HG03342 (cell line): ENCODE results near the gene RNF44.

Experiments used
- ATAC-seq: cut with Tn5 transposase; IDR thresholded peaks from one replicate; pipeline ENCODE4 v1.9.1; 2021; ENCODE audit warnings: mild to moderate bottlenecking, moderate library complexity; ENCODE audit not compliant: unreplicated experiment

RNF44 gene

GRCh38 chr5:176536132-176536901, 885 bp downstream of the RNF44 start:
- ATAC-seq, result no peak

GRCh38 chr5:176535664-176536131, 1.5 kb downstream of the RNF44 start:
- no peak for ATAC-seq

GRCh38 chr5:176535101-176535663, 2.0 kb downstream of the RNF44 start:
- ATAC-seq, result no peak

- ATAC-seq, result no peak
Observed at GRCh38 chr5:176534640-176535039, 2.6 kb downstream of the RNF44 start.

GRCh38 chr5:176533894-176534611, 3.1 kb downstream of the RNF44 start:
- no peak for ATAC-seq

- ATAC-seq, result no peak
Observed at GRCh38 chr5:176533390-176533789, 3.8 kb downstream of the RNF44 start.

- no peak for ATAC-seq
Observed at GRCh38 chr5:176532795-176533194, 4.4 kb downstream of the RNF44 start.

GRCh38 chr5:176531902-176532493, 5.2 kb downstream of the RNF44 start:
- ATAC-seq, result no peak

- ATAC-seq, result no peak
Observed at GRCh38 chr5:176530983-176531901, 6.0 kb downstream of the RNF44 start.

GRCh38 chr5:176530393-176530982, 6.7 kb downstream of the RNF44 start:
- no peak for ATAC-seq

- no peak for ATAC-seq
Observed at GRCh38 chr5:176529741-176530141, 7.5 kb downstream of the RNF44 start.

- ATAC-seq, result no peak
Observed at GRCh38 chr5:176529116-176529740, 8.0 kb downstream of the RNF44 start.

- no peak for ATAC-seq
Observed at GRCh38 chr5:176528761-176529115, 8.5 kb downstream of the RNF44 start.

- ATAC-seq, result no peak
Observed at GRCh38 chr5:176528301-176528700, 8.9 kb downstream of the RNF44 start.

GRCh38 chr5:176527246-176528222, 9.7 kb downstream of the RNF44 start:
- no peak for ATAC-seq

GRCh38 chr5:176526462-176526861, 10.7 kb downstream of the RNF44 start:
- ATAC-seq, result no peak

- no peak for ATAC-seq
Observed at GRCh38 chr5:176525677-176526076, 11.5 kb downstream of the RNF44 start.

GRCh38 chr5:176524987-176525386, 12.2 kb downstream of the RNF44 start:
- no peak for ATAC-seq

- ATAC-seq, result no peak
Observed at GRCh38 chr5:176524138-176524537, 13.1 kb downstream of the RNF44 start.
